ENCODE results near the gene PRCP. TPM values are rescaled to one million over a fixed set of nuclear protein-coding genes. Genes with fewer than 3 reads are reported as not detected.

The PRCP gene
- polyA plus RNA-seq, 1 of the 3 experiments (the other 2 are of a cell fraction) = 65.0 TPM

GRCh38 chr11:82814379-82814778, 85.9 kb downstream of the PRCP start (continued):
- TF ChIP-seq ELF1 (IDR thresholded peaks at IDR 0.05) (no peak), YY1 (IDR thresholded peaks at IDR 0.05; ENCODE audit: low read depth) (no peak), MXI1 (IDR thresholded peaks at IDR 0.05; ENCODE audit: low read depth, low read length) (no peak), NFIC (IDR thresholded peaks at IDR 0.05; ENCODE audit: borderline replicate concordance) (no peak), CTCF (IDR thresholded peaks at IDR 0.05) (no peak)

- CTCF ChIA-PET = interaction anchor here (1.7 kb wide), 1 partner anchor 56 kb away, joined by 4 read pairs; no protein-coding TSS in a partner anchor
- no peaks in the 10 kb centered on the region for H3K36me3 ChIP-seq (replicated peaks in 1 of 2; ENCODE audit: control insufficient read depth in 1 of 2, insufficient read depth in 2 of 2, low read length in 1 of 2)
- no peak overlapping the region for H3K4me3 ChIP-seq (ENCODE audit: low read depth in 2 of 2, low read length in 1 of 2)
- WGBS (ENCODE audit: low lambda C conversion rate) = 71% methylated on average over 8 of the region's 8 CpGs
- peaks cover under 1% of the 10 kb centered on the region; the same call in 1 of the 2 replicates for H3K27me3 ChIP-seq (ENCODE audit: insufficient read depth)
- no peaks in the 10 kb centered on the region for H3K9me2 ChIP-seq
- H3K4me1 ChIP-seq (ENCODE audit: control insufficient read depth in 1 of 2, insufficient read depth in 2 of 2, low read depth in 1 of 2, low read length in 1 of 2) = no peaks in the 10 kb centered on the region
- H3K79me2 ChIP-seq (ENCODE audit: insufficient read depth) = no peaks in the 10 kb centered on the region
- no peak overlapping the region for H3K9ac ChIP-seq
- no peak overlapping the region for H2AFZ ChIP-seq (ENCODE audit: low read depth)
- H3K9me3 ChIP-seq = no peaks in the 10 kb centered on the region
- H4K20me1 ChIP-seq (ENCODE audit: insufficient read depth) = no peaks in the 10 kb centered on the region
- no peak overlapping the region for H3K4me2 ChIP-seq
- H3F3A ChIP-seq (replicated peaks; ENCODE audit: insufficient read depth) = no peaks in the 10 kb centered on the region
- POLR2A ChIA-PET = no interaction called here
- H3K27ac ChIP-seq (ENCODE audit: low read depth in 2 of 2, low read length in 1 of 2) = no peak overlapping the region
- TF ChIP-seq USF2 (IDR thresholded peaks at IDR 0.05; ENCODE audit: borderline replicate concordance, low read depth, low read length) = no peak
- no peak for TF ChIP-seq CTCF (IDR thresholded peaks at IDR 0.05)
- TF ChIP-seq TAF1 (IDR thresholded peaks at IDR 0.05; ENCODE audit: borderline replicate concordance, low read depth, low read length) = no peak
- TF ChIP-seq TCF12 (IDR thresholded peaks at IDR 0.05) = no peak
- no peak for TF ChIP-seq EZH2phosphoT487 (IDR thresholded peaks at IDR 0.05; ENCODE audit: borderline replicate concordance, low read depth)
- TF ChIP-seq GABPA (IDR thresholded peaks at IDR 0.05; ENCODE audit: low read depth) = no peak
- TF ChIP-seq EP300 (IDR thresholded peaks at IDR 0.05; ENCODE audit: borderline replicate concordance in 1 of 2, low read depth in 1 of 2, low read length in 1 of 2) = no peak
- TF ChIP-seq FOSL2 (IDR thresholded peaks at IDR 0.05; ENCODE audit: borderline replicate concordance, low read depth) = no peak
- TF ChIP-seq MEF2A (IDR thresholded peaks at IDR 0.05; ENCODE audit: borderline replicate concordance, low read depth) = no peak
- TF ChIP-seq CHD2 (IDR thresholded peaks at IDR 0.05; ENCODE audit: low read length, partially characterized antibody) = no peak
- no peak for DNase-seq
Observed at GRCh38 chr11:82811369-82811768, 88.9 kb downstream of the PRCP start.

All from SK-N-SH (cell line).